Measurements from ENCODE around the gene SERTM1.

DNA sequence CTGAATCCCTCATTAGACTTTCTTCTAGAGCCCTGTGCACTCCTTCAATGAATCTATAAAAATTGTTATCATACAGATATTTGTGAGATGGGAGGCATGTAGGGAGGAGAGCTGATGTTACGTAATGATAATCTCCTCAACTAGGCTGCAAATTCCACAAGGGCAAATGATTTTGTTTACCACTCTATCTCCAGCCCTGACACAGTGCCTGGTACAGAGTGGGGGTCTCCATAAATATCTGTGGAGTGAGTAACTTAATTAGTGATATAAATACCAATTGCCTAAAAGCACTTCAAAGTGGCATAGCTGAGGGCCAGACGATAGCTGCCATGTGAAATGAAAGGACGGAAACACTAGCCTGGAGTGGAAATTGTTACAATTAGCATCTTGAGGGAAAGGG is 54.2 kb downstream of the SERTM1 start:
- TF ChIP-seq, protein P1, sequence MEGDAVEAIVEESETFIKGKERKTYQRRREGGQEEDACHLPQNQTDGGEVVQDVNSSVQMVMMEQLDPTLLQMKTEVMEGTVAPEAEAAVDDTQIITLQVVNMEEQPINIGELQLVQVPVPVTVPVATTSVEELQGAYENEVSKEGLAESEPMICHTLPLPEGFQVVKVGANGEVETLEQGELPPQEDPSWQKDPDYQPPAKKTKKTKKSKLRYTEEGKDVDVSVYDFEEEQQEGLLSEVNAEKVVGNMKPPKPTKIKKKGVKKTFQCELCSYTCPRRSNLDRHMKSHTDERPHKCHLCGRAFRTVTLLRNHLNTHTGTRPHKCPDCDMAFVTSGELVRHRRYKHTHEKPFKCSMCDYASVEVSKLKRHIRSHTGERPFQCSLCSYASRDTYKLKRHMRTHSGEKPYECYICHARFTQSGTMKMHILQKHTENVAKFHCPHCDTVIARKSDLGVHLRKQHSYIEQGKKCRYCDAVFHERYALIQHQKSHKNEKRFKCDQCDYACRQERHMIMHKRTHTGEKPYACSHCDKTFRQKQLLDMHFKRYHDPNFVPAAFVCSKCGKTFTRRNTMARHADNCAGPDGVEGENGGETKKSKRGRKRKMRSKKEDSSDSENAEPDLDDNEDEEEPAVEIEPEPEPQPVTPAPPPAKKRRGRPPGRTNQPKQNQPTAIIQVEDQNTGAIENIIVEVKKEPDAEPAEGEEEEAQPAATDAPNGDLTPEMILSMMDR (IDR thresholded peaks at IDR 0.05) = no peak
- no peak for TF ChIP-seq POLR2A (IDR thresholded peaks at IDR 0.05)
